HEK293T (cell line): ENCODE data around the gene NT5DC4.
A peak's percentile ranks its signal among the peaks of the same experiment; 100 is the strongest.

Source experiments
- CTCF ChIA-PET: fragments of 350-600 bp; formaldehyde crosslinking; extraction: SDS; loops from one replicate; lab custom pipeline; 2021; ENCODE audit warnings: antibody characterized with exemption, inconsistent platforms; lab: Yijun Ruan, JAX
- POLR2A ChIA-PET: fragments of 350-600 bp; formaldehyde crosslinking; extraction: SDS; loops from one replicate; lab custom pipeline; 2020; ENCODE audit warnings: antibody characterized with exemption, inconsistent platforms; lab: Yijun Ruan, JAX
- DNase-seq: peaks from one replicate; pipeline ENCODE4 v3.0.0; 2012; ENCODE audit warnings: mixed read lengths; ENCODE audit errors: extremely low spot score
- ARNT ChIP-seq: fragments of 450-650 bp; IDR thresholded peaks from 2 replicates; pipeline ENCODE4 v1.6.1; 2017; ENCODE audit warnings: mild to moderate bottlenecking
- BHLHE40 ChIP-seq: fragments of 450-650 bp; IDR thresholded peaks from 2 replicates; pipeline ENCODE4 v1.6.1; 2016; ENCODE audit warnings: mild to moderate bottlenecking, moderate library complexity, borderline replicate concordance
- CTBP1 ChIP-seq: fragments of 450-650 bp; IDR thresholded peaks from 2 replicates; pipeline ENCODE4 v1.6.1; 2016; ENCODE audit warnings: borderline replicate concordance
- ELF4 ChIP-seq: fragments of 450-650 bp; IDR thresholded peaks from 2 replicates; pipeline ENCODE4 v1.6.1; 2017; ENCODE audit warnings: antibody characterized with exemption
- FOXA1 ChIP-seq: fragments of 450-650 bp; IDR thresholded peaks from 2 replicates; pipeline ENCODE4 v1.6.1; 2016; ENCODE audit warnings: mild to moderate bottlenecking
- FOXK2 ChIP-seq: fragments of 450-650 bp; IDR thresholded peaks from 2 replicates; pipeline ENCODE4 v1.6.1; 2016; ENCODE audit warnings: mild to moderate bottlenecking
- FOXM1 ChIP-seq: fragments of 450-650 bp; IDR thresholded peaks from 2 replicates; pipeline ENCODE4 v1.6.1; 2017; ENCODE audit warnings: mild to moderate bottlenecking, borderline replicate concordance
- HDGF ChIP-seq: fragments of 450-650 bp; IDR thresholded peaks from 2 replicates; pipeline ENCODE4 v1.6.1; 2017; ENCODE audit warnings: antibody characterized with exemption, borderline replicate concordance
- L3MBTL2 ChIP-seq: fragments of 450-650 bp; conservative IDR thresholded peaks from 2 replicates; pipeline ENCODE4 v1.6.1; 2016; ENCODE audit warnings: mild to moderate bottlenecking
- LEF1 ChIP-seq: fragments of 450-650 bp; IDR thresholded peaks from 2 replicates; pipeline ENCODE4 v1.6.1; 2017; ENCODE audit warnings: mild to moderate bottlenecking, borderline replicate concordance
- NFRKB ChIP-seq: fragments of 450-650 bp; IDR thresholded peaks from 2 replicates; pipeline ENCODE4 v1.6.1; 2016; ENCODE audit warnings: mild to moderate bottlenecking, moderate library complexity
- SP1 ChIP-seq: fragments of 450-650 bp; IDR thresholded peaks from 2 replicates; pipeline ENCODE4 v1.6.1; 2017
- SUZ12 ChIP-seq: fragments of 450-650 bp; IDR thresholded peaks from 2 replicates; pipeline ENCODE4 v1.6.1; 2016; ENCODE audit warnings: mild to moderate bottlenecking
- TARDBP ChIP-seq: fragments of 450-650 bp; IDR thresholded peaks from 2 replicates; pipeline ENCODE4 v1.6.1; 2016
- ZNF384 ChIP-seq: fragments of 450-650 bp; IDR thresholded peaks from 2 replicates; pipeline ENCODE4 v1.6.1; 2016
- TF ChIP-seq, protein P1 (sequence below): fragments of 450-650 bp; IDR thresholded peaks from 2 replicates; pipeline ENCODE4 v1.6.1; 2016

Gene NT5DC4

DNA sequence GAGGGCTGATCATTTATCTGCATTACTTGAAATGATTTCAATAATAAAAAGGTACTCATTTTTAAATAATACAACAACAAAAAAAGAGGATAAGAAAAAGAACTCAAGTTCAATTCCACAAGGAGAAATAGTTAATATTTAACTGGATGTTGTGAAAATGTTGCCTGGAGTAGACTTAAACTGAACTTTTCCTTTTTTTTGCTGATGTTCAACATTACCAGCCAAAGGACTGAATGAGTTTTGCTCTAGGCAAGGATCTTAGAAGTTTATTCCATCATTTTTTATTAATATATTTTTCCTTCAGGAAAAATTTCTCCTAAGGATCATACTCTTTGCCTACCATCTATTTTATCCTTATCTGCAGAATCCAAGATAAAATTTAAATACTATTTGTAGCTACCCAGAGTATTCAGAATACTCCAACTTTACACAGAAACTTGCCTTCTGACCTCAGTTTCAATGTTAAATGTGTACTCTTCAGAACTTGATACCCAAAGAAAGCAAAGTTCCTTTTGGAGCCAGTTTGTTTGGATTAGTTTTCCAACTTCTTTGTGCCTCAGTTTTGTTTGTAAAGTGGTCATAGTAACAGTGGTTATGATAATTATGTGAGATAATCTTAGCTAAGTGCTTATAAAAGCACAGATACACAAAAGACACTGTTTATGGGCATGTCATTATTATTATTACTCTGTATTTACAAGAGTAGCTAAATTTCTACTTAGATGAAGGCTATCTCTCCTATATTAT lies 30.8 kb downstream of the NT5DC4 start:
- CTCF ChIA-PET: interaction anchor here (0.7 to 1.7 kb wide), 4 partner anchors 24 to 190 kb away, joined by 3 to 6 read pairs (median 5); no protein-coding TSS in a partner anchor
- DNase-seq: no peak
- POLR2A ChIA-PET: no interaction called here
- no peak for TF ChIP-seq ARNT
- no peak for TF ChIP-seq ZNF384
- TF ChIP-seq BHLHE40: no peak
- no peak for TF ChIP-seq FOXK2

DNA sequence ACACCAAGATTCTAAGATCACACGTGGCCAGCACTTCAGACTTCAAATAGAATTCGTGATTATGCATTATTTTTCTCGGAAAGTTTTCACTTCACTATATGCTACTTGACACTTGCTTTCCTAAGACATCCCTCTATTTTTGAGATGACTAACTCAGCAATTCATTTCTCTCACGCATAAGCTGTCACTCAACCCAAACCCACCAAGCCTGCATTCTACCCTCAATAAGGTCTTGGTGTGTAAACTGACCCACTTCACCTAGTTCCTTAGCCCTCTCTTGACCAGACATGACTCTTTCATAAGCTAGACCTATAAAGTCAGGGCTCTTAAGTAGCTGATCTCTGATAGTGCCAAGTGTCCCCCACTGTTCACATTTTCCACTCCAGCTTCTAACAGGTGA lies 31.8 kb downstream of the NT5DC4 start:
- TF ChIP-seq, protein P1, sequence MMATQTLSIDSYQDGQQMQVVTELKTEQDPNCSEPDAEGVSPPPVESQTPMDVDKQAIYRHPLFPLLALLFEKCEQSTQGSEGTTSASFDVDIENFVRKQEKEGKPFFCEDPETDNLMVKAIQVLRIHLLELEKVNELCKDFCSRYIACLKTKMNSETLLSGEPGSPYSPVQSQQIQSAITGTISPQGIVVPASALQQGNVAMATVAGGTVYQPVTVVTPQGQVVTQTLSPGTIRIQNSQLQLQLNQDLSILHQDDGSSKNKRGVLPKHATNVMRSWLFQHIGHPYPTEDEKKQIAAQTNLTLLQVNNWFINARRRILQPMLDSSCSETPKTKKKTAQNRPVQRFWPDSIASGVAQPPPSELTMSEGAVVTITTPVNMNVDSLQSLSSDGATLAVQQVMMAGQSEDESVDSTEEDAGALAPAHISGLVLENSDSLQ: peak; percentile 49
- no peak for TF ChIP-seq ZNF384
- no peak for DNase-seq
- ChIA-PET CTCF (interaction anchor here (0.6 to 1.7 kb wide), 5 partner anchors 25 to 189 kb away, joined by 3 to 6 read pairs (median 5); no protein-coding TSS in a partner anchor), POLR2A (no interaction called here)

DNA sequence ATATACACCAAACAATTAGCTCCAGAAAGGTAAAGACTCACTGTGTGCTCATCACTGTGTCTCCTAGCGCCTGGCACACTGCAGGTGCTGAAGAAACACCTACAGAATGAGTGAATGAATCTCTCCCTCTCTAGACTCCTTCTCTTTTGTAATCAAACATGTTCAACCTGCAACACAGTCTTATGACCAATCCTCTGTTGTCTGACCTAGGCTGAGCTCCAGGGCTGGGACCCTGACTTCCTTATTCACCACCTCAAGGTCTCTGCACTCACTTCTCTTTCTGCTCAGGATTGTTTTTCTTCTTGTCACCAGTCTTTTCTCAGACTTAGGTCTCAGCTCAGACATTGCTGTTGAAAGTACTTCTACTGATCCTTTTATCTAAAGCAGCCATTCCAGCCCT lies 33.7 kb downstream of the NT5DC4 start:
- POLR2A ChIA-PET: interaction anchor here (0.7 kb wide), 1 partner anchor 9 kb away, joined by 3 read pairs; no protein-coding TSS in a partner anchor
- CTCF ChIA-PET: no interaction called here
- TF ChIP-seq FOXM1 (no peak), BHLHE40 (no peak), ARNT (no peak), SUZ12 (no peak), FOXK2 (no peak), LEF1 (no peak), L3MBTL2 (no peak), ELF4 (no peak), SP1 (no peak), HDGF (no peak), FOXA1 (no peak), ZNF384 (no peak)
- TF ChIP-seq, protein P1: no peak
- no peak for DNase-seq

DNA sequence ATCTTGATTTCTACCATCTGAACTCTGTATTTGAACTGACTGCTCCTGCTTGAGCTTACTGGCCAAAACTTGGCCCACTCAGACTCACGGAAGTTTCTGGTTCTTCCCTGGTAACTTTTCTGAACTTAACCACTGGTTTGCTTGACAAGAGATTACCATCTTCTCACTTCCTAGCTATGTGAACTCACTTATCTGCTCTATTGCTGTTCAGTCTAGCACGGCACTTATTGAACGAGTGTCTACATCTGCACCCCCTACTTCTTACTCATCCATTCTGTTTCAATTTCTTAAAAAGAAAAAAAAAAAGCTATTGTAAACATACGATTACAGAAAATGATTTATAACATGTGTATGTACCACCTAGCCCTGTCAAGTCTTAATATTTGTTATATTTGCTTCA lies 34.6 kb downstream of the NT5DC4 start:
- ChIA-PET POLR2A (no interaction called here), CTCF (no interaction called here)
- no peak for DNase-seq
- TF ChIP-seq ZNF384 (no peak), BHLHE40 (no peak), SP1 (no peak), FOXA1 (no peak), FOXM1 (no peak), NFRKB (no peak), SUZ12 (no peak), ARNT (no peak), ELF4 (no peak), TARDBP (no peak), HDGF (no peak), L3MBTL2 (no peak), FOXK2 (no peak), LEF1 (no peak), CTBP1 (no peak)
- TF ChIP-seq, protein P1: no peak

DNA sequence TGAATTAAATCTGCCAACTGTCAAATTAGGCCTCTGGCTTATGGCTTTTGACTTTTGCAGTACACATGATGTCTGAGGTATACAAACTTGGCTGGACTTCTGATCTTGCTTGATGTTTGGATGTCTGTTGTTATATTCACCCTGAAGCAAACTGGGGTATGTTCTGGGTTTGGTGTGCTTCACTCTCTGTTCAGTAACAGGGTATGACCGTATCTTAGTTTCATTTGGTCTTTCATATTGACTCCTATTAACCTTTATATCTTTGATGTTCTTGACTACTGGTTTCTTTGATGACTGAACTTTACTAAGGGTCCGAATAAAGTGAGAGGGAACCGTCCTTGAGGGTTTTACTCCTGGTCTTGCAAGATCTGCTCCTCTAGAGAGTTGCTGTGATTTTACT lies 35.4 kb downstream of the NT5DC4 start:
- POLR2A ChIA-PET: no interaction called here
- CTCF ChIA-PET: no interaction called here
- no peak for DNase-seq
- TF ChIP-seq, protein P1: no peak
- no peak for TF ChIP-seq FOXM1
- TF ChIP-seq BHLHE40: no peak
- TF ChIP-seq ARNT: no peak
- no peak for TF ChIP-seq SP1
- TF ChIP-seq ELF4: no peak
- no peak for TF ChIP-seq FOXA1
- no peak for TF ChIP-seq SUZ12
- TF ChIP-seq NFRKB: no peak
- no peak for TF ChIP-seq LEF1
- TF ChIP-seq FOXK2: no peak
- TF ChIP-seq ZNF384: no peak
- no peak for TF ChIP-seq HDGF
- TF ChIP-seq L3MBTL2: no peak
- no peak for TF ChIP-seq CTBP1
- TF ChIP-seq TARDBP: no peak

DNA sequence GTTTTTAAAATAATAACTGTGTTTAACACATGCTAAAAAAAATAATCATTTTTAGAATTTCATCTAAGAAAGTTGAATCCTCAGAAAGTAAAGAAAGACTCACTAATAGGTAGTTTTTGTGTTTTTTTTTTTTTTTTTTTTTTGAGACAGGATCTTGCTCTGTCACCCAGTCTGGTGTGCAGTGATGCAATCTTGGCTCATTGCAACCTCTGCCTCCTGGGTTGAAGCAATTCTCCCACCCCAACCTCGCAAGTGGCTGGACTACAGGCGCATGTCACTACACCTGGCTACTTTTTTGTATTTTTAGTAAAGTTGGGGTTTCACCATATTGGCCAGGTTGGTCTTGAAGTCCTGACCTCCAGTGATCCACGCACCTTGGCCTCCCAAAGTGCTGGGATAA lies 36.4 kb downstream of the NT5DC4 start:
- TF ChIP-seq FOXK2: no peak
- TF ChIP-seq CTBP1: no peak
- no peak for TF ChIP-seq HDGF
- TF ChIP-seq ZNF384: no peak
- TF ChIP-seq SUZ12: no peak
- no peak for TF ChIP-seq FOXA1
- TF ChIP-seq TARDBP: no peak
- no peak for DNase-seq
- CTCF ChIA-PET: no interaction called here
- POLR2A ChIA-PET: no interaction called here
